HG02973 (cell line): ENCODE results near the gene C3orf33.
"Not testable (repeated sequence)": the region's sequence is repeated elsewhere in the genome, so short reads cannot be mapped to it uniquely, and the experiment has no call there.

Experiments used
- ATAC-seq: cut with Tn5 transposase; IDR thresholded peaks from one replicate; pipeline ENCODE4 v1.9.1; 2021; ENCODE audit warnings: moderate library complexity; ENCODE audit not compliant: unreplicated experiment

The C3orf33 gene

DNA sequence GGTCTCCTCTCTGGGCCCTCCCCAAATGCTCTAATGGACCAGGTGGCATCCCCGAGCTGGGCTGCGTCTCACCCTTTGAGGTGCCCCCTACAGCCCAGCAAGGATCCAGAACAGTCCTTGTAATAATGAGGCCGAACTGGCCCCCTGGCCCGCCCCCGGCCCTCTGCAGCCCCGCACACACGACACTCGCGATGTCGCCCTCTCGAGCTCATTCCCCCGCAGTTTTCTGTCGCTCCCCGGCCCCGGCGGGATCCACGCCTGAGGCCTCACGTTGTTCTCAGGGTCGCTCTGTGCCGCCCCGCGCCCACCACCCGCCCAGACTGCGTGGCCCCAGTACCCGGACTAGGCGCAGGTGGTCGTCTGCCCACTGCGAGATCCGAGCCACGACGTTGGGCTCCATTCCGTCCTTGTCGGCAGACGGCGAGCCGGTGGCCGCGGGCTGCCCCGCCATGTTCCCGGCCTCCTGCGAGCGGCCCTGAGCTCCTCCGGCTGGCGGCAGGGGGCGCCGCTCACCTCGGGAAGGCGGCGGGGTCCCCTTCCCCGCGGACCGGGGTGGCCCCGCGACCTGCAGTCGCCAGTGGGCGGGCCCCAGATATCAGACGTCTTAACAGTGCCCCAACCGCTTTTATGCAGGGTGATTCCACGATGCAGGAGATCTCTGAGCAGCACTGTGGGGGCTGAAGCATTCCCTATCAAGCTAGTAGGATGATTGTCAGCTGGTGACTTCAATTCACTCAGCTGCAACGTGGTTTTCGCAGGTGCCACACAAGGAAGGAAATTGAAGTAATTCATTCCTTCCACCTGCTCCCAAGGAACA lies at the start of gene C3orf33:
TSS of gene C3orf33 (minus strand) at position 477 of the 817 bp plus-strand sequence. CDS start at position 451, 26 bp downstream.
- ATAC-seq: peak; percentile 94

GRCh38 chr3:155854141-155854940 lies 48.3 kb upstream of the C3orf33 start, which contains the start of gene SLC33A1:
Gene SLC33A1 (minus strand): TSS chr3:155854427. CDS start chr3:155853997, 430 bp downstream.
- ATAC-seq: peak; percentile 92

DNA sequence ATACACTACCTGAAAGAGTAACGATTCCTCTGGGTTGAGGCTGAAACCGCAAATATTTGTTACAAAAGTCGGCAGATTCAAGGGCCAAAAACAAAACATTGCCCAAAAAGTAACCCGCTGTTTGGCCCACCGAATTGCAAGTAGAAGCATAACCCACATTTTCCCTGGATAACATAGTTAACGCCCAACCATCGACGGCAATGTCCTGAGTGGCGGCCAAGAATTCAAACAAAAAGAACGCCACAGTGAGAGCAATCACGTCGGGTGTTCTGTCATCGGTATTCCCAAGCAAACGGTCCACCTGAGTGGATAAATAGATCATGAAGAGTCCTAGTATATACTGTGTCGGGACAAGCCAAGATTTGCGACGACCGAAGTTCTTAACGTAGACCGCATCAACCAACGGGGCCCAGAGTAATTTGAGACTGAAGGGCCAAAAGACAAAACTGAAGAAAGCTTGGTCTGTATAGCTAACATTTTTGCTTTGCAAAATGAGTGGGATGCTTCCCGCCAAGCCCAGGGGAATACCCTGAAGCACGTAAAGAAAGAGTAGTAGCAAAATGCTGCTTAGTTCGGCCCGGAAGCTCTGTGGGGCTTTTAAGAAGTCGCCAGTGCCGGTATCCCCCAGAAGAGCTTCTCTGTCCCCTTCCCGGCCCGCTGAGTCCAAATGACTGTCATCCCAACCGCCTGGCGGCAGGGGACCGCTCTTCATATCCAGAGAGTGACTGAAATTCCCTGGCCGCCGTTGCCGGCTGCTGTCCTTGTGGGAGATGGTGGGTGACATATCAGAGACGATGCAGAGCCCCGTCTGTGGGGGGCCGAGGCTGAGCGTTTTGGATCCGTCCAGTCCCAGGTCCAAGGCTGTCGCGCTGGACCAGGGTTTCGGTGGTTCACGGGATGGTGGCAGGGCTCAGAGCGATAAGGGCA lies 47.4 kb upstream of the C3orf33 start:
- peak; percentile 8 for ATAC-seq

DNA sequence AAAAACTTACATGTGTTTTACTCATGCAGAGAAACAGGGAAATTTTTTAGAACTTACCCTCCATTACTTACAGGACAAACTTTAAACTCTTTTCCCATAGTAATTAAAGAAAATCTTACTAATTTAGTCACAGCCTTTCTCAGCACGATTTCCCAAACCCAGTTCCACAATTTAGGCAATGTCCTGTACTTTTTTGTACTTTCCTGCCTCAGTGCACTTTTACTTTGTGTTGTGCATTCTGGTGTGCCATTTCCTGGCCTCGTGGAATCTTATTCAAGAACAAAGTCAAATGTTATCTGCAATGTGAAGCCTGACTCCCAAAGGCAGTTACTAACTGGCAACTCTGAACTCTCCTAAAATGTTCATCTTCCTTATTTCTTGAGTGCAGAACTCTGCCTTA lies 46.3 kb upstream of the C3orf33 start:
- ATAC-seq: no peak

DNA sequence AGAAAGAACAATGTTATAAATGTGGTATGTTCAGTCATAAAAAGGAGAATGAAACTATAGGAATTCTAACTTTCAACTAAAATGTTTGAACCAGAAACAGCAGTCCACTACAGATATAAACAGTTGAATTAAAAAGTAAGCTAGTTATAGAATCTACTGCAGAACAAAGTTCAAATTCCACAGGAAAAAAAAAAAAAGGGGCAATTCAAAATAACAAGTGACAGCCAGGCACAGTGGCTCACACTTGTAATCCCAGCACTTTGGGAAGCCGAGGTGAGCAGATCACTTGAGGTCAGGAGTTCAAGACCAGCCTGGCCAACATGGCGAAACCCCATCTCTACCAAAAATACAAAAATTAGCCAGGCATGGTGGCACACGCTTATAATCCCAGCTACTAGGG lies 43.3 kb upstream of the C3orf33 start:
- not testable (repeated sequence) for ATAC-seq

DNA sequence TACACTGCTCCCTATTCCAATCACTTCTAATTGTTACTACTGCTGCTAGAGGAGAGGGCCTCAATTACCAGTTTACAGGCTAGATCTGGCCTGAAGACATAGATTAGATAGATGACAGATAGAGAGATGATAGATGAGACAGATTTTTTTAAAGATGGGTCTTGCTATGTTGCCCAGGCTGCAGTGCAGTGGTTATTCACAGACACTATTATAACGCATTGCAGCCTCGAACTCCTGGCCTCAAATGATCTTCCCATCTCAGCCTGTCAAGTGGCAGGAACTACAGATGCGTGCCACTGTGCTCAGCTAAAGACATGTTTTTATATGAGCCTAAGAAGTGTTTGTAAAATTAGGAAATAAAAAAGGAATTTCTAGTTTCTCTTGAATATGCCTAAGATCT lies 41.9 kb upstream of the C3orf33 start:
- ATAC-seq: no peak

DNA sequence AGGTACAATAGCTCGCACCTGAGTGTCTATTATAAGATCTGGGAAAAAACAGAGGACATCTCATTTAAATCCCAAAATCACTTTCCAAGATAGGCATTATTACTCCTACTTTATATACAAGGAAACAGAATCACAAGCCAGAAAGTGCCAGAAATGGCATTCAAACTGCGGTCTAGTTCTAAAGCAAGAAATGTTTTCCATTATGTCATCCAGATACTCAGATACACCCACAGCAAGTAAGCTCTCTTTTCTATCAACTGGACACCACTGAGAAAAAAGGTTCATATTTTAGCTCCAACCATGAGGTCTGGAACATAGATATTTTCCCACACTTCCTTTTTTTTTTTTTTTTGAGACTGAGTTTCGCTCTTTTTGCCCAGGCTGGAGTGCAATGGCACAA lies 40.0 kb upstream of the C3orf33 start:
- no peak for ATAC-seq

- no peak for ATAC-seq
Measured at GRCh38 chr3:155843569-155843968, 37.5 kb upstream of the C3orf33 start.

GRCh38 chr3:155835341-155836071 lies 29.4 kb upstream of the C3orf33 start:
- no peak for ATAC-seq

DNA sequence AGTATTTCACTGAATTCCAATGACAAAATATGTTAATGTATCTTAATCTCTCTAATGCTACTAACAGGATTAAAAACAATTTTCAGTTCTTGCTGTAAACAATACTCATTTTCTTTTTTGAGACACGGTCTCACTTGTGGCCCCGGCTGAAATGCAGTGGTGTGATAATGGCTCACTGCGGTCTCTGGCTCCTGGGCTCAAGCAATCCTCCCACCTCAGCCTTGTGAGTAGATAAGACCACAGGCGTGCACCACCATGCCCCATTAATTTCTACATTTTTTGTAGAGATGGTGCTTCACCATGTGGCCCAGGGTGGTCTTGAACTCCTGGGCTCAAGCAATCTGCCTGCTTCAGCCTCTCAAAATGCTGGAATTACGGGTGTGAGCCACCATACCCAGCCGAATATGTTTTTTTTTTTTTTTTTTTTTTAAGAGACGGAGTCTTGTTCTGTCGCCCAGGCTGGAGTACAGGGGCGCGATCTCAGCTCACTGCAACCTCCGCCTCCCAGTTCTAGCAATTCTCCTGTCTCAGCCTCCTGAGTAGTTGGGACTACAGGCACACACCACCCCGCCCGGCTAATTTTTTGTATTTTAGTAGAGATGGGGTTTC lies 22.5 kb upstream of the C3orf33 start:
- ATAC-seq: not testable (repeated sequence)

- no peak for ATAC-seq
Measured at GRCh38 chr3:155815030-155815545, 9.0 kb upstream of the C3orf33 start.

DNA sequence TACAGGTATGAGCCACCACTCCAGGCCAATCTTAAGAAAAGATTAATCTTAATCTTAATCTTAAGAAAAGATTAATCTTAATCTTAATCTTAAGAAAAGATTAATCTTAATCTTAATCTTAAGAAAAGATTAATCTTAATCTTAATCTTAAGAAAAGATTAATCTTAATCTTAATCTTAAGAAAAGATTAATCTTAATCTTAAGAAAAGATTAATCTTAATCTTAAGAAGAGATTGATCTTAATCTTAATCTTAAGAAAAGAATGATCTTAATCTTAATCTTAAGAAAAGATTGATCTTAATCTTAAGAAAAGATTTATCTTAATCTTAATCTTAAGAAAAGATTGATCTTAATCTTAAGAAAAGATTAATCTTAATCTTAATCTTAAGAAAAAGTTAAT lies 7.1 kb upstream of the C3orf33 start:
- ATAC-seq: not testable (repeated sequence)

DNA sequence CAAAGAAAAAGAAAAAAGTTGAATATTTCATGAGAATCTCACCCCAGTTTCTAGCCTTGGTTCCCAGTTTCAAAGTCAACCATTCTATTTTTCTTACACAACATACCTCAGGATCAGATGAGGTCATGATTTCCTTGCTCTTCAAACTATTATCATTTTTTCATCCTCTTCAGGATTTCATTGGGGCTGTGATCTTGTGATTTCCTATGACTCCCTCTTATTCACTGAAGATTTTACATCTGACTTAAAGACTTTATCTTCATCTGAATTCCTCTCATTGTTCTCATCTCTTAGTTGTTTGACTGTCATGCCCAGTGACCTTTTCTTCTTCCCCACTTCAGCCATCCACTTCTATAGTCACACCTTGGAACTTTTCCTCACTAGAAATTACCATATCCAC lies 3.1 kb upstream of the C3orf33 start:
- ATAC-seq: no peak

DNA sequence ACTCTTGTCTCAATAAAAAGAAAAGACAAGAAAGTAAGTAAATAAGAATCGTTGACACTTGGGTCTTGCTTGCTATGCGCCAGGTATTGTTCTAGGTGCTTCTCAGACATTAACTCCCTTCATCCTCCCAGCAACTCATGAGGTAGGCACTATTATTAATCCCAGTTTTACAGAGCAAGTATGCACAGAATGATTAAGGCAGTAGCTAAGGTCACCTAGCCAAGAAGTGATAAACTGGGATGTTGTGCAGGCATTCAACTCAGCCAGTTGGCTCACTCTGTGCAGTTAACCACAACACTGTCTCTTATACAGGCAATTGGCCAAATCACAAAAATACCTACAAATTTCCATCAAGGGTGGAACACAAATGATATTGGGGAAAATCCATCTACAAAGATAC lies 1.7 kb upstream of the C3orf33 start:
- no peak for ATAC-seq

- peak; percentile 51 for ATAC-seq
Measured at GRCh38 chr3:155805204-155805801, 775 bp downstream of the C3orf33 start.

DNA sequence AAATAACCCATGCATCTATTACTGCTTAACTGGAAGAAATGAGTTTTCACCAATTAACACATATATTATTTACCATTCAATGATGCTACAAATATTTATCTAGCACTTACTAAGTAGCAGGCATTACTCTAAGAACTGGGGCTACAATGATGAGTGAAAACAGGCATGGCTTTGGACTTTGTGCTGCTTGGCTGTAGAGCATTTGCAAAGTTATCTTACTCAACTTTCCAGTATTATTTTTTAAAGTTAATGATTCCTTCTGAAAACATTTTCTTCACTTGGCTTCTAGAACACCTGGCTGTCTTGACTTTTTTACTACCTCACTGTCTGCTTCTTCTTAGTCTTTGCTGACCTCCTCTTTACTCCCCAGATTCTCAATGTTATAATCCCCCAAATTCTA lies 1.8 kb downstream of the C3orf33 start:
- no peak for ATAC-seq

- no peak for ATAC-seq
Measured at GRCh38 chr3:155792532-155792931, 13.5 kb downstream of the C3orf33 start.

GRCh38 chr3:155791190-155791589 lies 14.9 kb downstream of the C3orf33 start:
- no peak for ATAC-seq

DNA sequence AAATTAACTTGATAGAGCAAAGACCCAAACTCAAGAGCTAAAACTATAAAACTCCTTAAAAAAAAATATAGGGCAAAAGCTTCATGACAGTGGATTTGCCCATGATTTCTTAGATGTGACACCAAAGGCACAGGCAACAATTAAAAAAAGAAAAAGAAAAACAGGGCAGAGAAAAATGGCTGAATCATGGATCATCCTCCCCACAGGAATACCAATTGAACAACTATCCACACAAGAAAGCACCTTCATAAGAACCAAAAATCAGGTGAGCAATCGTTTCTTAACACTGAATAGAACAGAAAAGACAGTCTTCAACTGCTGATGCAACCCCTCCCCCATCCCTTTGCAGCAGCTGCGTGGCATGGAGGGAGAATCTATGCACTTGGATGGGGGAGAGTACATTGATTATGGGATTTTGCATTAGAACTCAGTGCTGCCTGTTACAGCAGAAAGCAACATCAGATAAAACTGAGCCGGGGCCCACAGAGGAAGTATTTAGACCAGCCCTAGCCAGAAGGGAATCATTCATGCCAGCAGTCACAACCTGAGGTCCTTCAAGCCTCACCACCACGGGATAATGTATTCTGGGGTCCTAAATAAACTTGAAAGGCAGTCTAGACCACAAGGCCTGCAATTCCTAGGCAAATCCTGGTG lies 15.7 kb downstream of the C3orf33 start:
- no peak for ATAC-seq
